HL-60/S4 treated with retinoic acid at 250 ng/mL for 4 days and 3 days (cell line): ENCODE data around the gene NALCN.

ENCODE experiments used
- in situ Hi-C: fragments of 300-500 bp; cut with MboI; formaldehyde crosslinking; loops from 2 replicates; pipeline ENCODE4 v1.7.0; 2022; ENCODE audit warnings: low sequenced_read_pairs

Gene NALCN

DNA sequence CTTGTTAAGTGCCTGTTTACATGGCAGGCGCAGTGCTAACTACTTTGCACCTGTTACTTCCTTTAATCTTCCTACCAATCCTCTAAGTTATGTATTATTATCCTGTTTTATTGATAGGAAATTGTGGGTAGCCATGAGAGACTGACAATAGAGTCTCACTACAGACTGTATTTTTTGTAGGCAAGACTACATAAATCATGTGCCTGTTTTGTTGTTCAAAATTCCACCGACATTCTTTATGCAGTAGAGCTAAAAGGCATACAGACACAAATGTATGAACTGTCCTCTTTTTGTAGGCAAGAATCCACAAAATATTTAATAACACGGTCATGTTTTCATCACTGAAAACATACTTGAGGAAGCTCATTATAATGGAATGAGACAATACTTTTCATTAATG is 205.5 kb downstream of the NALCN start:
- in situ Hi-C loops: no loop called here

DNA sequence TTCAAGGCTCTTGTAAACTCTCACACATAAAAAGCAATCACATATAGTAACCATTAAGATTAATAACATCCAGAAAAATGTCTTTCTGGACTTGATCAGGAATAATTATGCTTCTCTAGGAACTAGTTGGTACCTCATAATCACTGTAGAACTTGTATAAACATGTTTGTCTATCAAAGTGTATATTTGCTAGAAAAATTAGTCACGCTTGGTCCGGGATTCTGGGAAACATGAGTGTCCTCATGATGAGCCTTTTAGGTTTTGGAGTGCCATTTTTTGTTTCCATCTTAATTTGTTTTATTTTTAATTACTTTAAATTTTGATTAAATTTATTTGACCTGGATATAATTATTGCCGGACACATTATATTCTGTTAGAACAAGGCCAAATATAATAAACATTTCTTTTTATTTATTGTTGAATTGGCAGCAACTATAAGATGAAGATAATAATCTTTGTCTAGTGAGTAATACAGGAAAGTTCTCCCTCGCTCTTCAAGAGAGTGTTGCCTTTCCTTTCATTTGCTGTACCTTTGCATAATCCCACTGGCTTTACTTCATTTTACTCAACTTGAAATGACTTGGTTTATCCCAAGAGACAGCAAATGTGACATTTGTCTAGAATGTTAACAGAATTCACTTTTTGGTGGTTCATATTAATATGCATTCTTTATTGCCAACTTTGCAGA is 207.0 kb downstream of the NALCN start:
- in situ Hi-C loops: no loop called here

DNA sequence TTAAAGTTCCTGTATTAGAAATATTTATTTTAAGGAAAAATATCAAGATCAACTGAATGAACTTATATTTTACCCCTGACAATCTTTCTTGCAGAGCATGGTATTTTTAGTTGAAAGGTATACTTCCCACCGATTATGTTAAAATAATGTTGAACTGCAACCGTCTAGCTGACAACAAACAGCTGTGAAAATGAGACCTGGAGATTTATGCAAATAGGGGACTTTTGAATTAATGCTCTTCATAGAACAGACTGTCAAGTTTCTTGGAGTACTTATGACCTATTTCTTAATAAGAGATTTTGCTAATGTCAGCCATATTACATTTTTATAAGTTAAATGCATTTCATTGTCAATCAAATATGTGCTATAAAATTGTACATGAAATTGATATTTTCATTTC is 210.9 kb downstream of the NALCN start:
- in situ Hi-C loops: no loop called here

DNA sequence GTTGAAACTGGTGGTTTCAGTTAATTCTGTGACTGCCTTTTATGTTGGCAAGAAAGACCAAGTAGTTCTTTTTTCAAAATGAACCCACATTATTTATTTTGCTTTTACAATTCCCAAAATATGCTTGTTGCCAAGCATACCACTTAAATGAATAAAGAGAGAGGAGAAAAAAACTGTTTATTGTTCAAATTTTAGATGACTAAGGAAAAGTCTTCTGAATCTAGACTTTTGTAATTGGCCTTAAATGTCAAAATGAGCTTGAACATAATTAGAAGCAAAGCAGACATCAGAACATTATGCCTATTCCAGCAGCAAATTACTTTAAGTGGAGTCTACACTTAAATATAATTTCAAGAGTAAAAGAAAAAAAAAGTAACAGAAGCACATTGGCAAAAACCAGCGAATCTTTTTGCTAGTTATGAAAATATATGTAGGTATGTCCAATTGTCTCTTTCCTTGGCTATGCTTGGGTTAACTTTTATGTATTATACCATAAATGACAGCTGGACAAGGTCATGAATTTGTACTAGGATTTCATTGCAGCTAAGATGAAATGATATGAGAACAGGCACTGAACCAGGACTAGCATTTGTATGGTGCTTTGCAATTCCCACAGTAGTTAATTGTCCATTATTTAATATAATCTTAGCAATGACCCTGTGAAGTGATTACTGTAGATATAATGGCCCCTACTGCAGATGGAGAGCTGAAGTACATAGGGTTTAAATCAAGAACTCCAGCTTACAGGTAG is 211.9 kb downstream of the NALCN start:
- in situ Hi-C loops: no loop called here

DNA sequence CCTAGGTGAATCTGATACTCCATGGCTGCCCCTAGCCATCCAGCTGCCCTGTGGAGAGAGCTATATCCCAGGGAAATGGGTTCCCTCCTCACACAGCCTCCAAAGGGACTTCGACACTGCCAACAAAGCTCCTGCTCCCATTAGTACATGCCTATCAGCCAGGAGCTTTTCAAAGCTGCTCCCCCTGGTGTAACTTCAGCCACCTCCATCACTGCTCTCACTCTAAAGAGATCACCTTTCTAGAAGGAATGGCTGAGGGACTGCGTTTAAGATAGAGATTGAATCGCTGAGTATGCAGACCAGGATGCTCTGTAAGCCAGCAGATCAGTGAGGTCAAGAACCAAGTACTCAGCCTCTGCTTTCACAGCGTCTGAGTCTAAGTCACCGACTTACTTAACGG is 213.7 kb downstream of the NALCN start:
- in situ Hi-C loops: no loop called here

DNA sequence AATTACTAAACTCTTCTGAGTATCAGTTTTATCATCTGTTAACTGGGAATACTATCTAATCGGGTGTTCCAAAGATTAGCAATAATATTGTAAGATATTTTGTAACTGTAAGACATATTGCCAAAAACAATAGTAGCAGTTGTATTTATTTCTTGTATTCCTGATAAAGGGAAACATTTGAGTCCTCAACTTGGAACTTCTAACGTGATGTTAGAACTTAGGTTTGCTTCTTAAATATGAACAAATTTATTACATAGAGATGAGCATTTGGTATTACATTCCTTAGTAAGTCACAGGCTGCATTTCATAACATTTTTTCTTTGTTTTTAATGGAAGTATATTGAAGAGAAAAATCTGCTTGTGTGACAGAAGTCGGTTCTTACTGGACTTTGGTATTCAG is 225.3 kb downstream of the NALCN start:
- in situ Hi-C loops: no loop called here

DNA sequence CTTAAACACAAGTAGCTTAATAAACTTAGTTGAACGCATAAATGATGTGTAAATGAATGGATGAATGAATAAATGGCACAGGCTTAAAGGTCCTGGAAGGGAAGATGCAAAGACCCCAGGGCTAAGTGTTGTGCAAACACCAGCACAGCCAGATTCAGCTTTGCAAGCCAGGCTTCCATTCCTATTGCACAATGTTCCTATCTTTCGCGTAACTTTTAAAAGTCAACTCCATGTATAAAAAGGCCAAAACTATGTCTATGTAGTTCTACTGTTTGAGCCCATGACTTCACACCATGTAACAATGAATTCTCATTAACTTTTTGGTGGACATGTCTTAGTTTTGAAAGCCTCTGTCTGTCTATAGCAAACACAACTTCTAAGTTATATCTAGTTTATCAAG is 226.0 kb downstream of the NALCN start:
- in situ Hi-C loops: no loop called here

DNA sequence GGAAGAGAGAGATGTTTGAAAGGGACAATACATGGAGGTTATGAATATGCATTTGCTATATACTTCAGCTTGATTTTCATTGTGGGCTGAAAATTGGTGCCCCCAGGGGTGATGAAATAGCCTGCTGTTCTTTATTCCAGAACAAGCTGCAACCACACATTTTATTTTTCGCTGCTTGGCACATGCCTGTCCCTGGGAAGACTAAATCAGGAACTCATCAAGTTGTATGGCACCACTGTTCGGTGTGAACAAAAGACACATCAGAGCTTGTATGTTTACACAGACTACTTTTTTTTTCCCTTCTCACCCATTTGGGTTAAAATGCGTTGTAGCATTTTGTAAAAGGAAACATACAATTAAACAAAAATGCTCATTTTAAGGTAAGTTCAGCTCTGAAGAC is 230.7 kb downstream of the NALCN start:
- in situ Hi-C loops: no loop called here

DNA sequence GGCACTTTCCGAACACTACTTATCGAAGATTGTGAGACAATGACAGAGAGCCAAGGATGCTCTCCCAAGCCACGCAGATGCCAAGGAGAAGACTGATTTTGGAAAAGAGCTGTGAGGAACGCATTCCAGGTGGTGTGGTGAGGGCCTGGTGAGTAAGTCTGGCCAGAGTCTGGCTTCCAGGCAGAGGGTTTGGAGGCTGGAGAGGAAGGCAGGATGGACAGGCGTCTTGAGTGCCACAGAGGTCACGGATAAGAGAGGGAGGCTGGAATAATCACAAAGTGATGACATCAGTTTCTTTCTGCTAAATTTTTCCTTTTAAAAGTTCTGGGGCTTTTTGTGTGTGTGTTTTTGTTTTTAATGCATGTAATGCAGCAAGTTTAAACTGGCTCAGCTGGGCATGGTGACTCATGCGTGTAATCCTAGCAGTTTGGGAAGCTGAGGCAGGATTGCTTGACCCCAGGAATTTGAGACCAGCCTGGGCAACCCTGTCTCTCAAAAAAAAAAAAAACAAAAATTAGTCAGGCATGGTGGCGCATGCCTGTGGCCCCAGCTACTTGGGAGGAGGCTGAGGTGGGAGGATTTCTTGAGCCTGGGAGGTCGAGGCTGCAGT is 235.1 kb downstream of the NALCN start:
- in situ Hi-C loops: no loop called here

DNA sequence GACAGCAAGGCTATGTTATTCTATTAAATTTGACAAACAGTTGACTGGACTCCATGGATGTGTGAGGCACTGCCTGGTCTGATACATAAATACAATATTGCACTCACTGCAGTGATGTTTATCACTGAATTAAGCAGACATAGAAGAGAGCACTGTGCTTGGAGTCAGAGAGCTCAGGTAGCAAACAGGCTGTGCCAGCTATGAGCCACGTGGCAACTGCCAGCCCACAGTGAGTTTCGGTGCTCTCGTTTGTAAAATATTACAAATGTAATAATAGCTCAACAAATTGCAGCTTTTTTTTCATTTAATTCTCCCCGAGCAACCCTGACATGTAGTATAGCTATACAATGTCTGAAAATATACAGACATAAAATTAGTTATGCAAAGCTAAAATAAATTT is 237.3 kb downstream of the NALCN start:
- in situ Hi-C loops: no loop called here

DNA sequence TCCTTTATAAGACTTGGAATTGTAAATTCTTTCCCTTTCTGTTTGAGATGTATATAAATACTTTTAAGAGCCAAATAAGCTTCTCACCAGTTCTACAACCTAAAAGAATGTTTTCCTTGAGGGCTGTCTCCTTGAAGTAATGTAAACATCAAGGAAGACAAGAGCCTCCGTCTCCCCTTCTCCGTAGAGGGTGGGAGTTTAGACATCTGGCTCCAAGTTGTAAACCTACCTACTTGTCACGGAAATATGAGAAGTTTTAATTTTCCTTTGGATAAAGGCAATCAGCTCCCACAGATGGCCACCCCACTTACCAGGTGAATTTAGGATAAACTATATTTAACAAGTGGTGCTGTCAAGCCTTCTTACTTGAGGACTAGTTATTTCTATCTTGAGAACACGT is 237.9 kb downstream of the NALCN start:
- in situ Hi-C loops: no loop called here

DNA sequence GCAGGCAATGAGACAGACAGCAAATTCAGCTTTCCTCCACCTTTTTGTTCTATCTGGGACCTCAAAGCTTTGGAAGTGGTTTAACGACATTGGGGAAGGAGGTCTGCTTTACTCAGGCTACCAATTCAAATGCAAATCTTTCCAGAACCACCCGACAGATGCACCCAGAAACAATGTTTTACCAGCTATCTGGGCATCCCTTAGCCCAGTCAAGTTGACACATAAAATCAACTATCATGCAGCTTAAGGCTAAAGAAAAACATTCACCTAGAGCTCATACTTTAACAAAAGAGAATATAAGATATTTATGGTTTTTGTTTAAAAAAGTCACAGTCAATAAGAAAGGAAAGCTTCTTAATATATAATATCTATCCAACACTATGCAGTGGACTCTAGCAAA is 246.0 kb downstream of the NALCN start:
- in situ Hi-C loops: no loop called here

DNA sequence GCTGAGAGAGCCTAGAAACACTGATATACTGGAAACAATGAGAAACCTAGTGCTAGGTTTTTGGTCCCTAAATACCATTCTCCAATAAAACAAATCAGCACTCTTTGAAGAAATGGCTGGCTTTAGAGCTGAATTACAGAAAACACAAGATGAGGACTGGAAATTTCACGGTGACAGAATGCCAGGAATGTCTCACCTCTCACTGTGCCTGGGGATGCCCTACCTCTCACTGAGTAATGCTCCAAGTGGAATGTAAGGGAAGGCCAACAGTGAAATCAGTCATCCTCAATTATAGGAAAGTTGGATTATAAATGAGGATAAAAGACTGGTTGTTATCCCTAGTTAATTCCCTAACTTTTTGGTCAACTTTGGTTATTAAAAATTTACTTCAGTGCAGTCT is 259.0 kb downstream of the NALCN start:
- in situ Hi-C loops: no loop called here

DNA sequence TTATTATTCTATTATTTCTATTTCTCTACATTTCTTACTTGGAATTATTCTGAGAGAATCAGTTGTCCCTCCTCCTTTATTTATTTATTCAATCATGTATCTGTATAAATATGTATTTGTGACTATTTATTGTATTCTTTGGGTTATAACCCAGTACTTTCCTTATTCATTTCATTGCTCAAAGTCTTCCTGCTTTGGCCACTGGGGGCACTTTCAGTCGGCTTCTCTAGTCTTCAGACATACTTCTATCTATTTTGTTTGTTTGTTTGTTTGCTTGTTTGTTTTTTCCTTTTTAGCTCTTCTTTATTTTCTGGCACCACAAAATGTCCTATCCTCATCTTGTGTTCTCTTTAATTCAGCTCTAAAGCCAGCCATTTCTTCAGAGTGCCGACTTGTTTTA is 260.4 kb downstream of the NALCN start:
- in situ Hi-C loops: no loop called here

DNA sequence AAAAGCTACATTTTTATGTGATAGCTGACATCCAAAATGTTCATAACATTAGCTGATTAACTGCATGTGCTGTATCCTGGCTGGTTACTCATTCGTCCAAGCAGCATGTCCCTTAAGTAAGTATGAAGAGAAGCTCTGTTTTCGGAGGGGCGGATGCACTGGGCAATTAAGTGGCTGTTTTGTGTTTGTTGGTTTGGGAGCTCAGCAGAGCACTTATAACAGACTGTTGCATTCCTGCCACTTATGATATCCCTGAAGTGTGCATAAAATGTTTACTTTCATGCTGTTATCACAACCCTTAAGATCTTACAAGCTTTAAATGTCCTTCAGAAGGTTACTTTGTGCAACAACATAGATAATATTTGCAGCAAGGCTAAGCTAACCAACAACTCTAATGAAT is 264.1 kb downstream of the NALCN start:
- in situ Hi-C loops: no loop called here

DNA sequence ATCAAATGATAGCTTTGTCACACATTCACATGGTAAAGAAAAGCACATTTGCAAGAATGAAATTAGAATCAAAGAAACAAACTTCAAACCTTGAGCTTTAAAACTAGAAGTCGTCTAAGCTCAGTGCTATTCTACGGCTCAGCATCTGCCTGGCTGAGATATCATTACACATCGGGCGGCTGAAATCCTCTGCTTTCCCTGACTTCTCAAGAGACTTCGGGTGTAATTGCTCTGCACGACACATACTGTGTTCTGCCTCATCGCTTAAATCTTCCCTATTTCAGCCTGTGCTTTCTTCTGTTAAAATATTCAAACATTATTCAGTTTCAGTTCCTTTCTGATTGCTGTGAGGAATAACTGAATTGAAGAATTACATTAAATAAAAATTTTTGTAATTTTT is 265.3 kb downstream of the NALCN start:
- in situ Hi-C loops: no loop called here

DNA sequence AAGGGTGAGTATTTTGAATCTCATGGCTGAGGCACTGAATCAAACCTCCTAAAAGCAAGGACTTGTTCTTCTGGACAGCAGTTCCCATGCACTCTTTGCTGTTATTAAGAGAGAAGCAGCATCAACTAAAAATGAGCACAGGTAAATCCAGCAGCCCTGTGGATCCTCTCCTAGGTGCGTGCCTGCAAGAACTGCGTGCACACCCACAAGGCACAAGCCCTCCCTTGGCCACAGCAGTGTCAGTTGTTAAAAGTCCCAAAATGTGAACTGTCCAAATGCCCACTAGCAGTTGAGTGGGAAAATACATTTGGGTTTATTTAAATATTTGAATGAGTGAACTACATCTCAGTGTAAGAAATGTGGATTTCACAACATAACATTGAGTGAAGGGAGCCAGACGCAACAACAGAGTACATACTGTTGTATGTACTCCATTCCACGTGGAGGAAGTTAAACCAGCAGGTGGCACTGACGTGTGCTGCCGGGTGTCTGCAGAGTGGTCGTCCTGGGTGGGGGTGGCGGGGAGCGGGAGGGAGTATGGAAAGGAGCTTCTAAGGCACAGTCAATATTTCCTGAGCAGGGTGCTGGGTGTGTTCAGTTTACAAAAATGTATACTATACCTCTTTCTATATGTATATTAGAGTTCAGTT is 266.4 kb downstream of the NALCN start:
- in situ Hi-C loops: no loop called here

DNA sequence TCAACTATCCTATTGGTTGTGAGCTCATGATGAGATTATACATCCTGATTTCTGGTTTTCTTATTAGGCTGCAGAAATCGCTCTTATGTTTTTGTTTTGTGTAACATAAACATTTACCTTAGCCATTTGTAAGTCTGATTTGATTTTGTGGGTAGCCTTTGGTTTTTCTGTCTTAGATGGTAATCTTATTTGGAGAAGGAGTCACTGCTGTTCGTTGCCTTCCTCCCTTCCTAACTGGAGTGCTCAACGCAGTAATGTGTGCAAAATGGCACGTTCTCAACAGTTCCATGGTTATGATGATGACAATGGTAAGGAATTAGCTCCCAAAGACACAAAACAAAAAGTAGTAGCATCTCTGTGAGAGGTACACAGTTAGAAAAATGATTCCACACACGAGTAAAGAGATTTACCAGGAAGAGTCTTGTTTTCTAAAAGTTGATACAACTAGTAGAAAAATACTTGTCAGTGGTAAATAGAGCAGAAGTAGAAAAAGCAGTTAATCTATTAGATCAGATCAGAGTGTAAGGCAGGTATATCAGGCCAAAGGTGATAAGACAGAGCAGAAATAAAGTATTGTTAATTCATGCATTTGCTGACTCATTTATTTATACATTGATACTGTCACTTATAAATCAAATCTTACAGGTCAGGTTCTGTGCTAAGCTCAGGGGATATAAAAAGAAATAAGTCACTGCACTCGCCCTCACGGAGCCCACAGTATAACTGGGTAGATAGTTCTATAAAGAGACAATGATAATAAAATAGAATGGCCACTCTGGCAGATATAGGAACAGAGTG is 270.0 kb downstream of the NALCN start:
- in situ Hi-C loops: no loop called here

DNA sequence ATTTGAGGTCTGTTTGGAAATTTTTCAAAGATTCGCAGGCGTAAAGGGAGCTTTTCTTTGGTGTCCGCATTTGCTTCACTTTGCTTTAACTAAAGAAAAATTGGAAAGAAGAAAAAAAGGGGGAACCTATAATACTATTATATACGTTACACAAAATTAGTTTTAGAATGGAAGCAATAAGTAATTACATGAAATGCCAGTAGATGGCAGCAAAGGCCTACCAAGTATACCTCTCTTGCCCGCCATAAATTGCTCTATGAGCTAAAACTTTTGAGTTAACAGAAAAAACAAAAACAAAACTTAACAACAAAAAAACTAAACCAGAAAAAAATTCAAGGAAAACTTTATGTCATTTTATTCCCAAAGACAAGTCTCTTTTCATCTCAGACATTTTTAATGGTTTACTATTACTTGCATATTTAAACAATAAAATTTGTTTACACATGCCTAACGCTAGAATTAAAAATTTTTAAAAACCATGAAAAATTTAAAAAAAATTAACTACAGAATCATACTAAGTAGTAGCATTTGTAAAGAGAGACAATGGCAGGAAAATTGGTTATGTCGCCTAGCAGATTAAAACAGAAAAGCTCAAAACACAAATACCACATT is 271.4 kb downstream of the NALCN start:
- in situ Hi-C loops: no loop called here

DNA sequence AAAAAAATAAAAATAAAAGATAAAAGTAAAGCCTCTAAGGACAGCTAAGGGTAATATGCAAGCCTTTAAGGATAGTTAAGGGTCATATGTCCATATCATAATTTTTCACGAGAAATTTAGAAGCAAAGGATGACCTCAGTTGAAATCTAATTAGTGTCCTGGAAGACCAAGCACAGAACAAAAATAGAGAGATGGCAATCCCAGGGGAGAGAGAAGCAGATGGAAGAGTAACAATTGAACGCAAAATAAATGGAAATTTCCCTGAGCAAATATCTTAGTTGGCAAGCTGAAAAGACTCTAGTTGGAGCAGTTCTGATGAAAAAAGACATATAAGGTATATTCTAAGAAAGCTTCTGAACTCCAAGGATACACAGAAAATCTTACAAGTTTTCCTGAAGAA is 275.4 kb downstream of the NALCN start:
- in situ Hi-C loops: no loop called here
